Transverse colon (tissue), 4 donors: ENCODE data around the gene TNNT2. TPM values are rescaled to one million over a fixed set of nuclear protein-coding genes. Genes with fewer than 3 reads are reported as not detected.

Experiments used
- DNase-seq: peaks from one replicate; pipeline ENCODE4 v3.0.0-alpha.2; 2019
- H3K27ac ChIP-seq, 4 donors: fragments of 200-600 bp; sonication (generic); 2 replicates each; pipeline ENCODE4 v1.5.1; 2016 to 2018; ENCODE audit warnings: inconsistent platforms in 4 of 4
- H3K27me3 ChIP-seq: fragments of 200-600 bp; sonication (generic); 2 replicates; pipeline ENCODE4 v1.5.1; 2017; ENCODE audit warnings: inconsistent platforms
- H3K36me3 ChIP-seq, 4 donors: fragments of 200-600 bp; sonication (generic); 2 replicates each; pipeline ENCODE4 v1.5.1; 2017 to 2019; ENCODE audit warnings: inconsistent platforms in 4 of 4
- H3K4me1 ChIP-seq, 4 donors: fragments of 200-600 bp; sonication (generic); 2 replicates each; pipeline ENCODE4 v1.5.1; 2017 to 2020; ENCODE audit warnings: inconsistent platforms in 4 of 4
- H3K4me3 ChIP-seq, 4 donors: fragments of 200-600 bp; sonication (generic); 1 replicate in 1 of 4; 2 replicates in 3 of 4; pipeline versions ENCODE4 v1.5.1 to v1.6.1; 2017 to 2019; ENCODE audit warnings: inconsistent platforms in 4 of 4
- H3K9me3 ChIP-seq, 2 donors: fragments of 200-600 bp; sonication (generic); 2 replicates each; pipeline ENCODE4 v1.5.1; 2017 to 2019; ENCODE audit warnings: inconsistent platforms in 2 of 2
- CTCF ChIP-seq, 5 experiments: fragments of 200-600 bp in 3 of 5; fragments of 450-650 bp in 2 of 5; sonication (generic) in 3 of 5; IDR thresholded peaks; 1 replicate in 2 of 5; 2 replicates in 3 of 5; pipeline ENCODE4 v1.5.1; 2016 to 2017; ENCODE audit warnings: antibody characterized with exemption in 5 of 5, inconsistent platforms in 3 of 5, mild to moderate bottlenecking in 2 of 5, moderate library complexity in 1 of 5
- EP300 ChIP-seq: sonication (generic); formaldehyde crosslinking; IDR thresholded peaks from one replicate; pipeline ENCODE4 v1.6.1; 2017; ENCODE audit warnings: antibody characterized with exemption, low read depth
- POLR2A ChIP-seq: fragments of 450-650 bp; IDR thresholded peaks from one replicate; pipeline ENCODE4 v1.6.1; 2016; ENCODE audit warnings: antibody characterized with exemption, mild to moderate bottlenecking, moderate library complexity
- POLR2AphosphoS5 ChIP-seq, 3 donors: sonication (generic); formaldehyde crosslinking; IDR thresholded peaks; one replicate each; pipeline ENCODE4 v1.6.1; 2016; ENCODE audit warnings: antibody characterized with exemption in 3 of 3
- WGBS, 2 donors: methylation state at CpG; one replicate each; pipeline ENCODE4 v1.1.5; 2018; ENCODE audit warnings: low coverage in 1 of 2; 5-methylcytosine and 5-hydroxymethylcytosine counted together
- in situ Hi-C, 4 donors: fragments of 200-750 bp; cut with MboI; loops; one replicate each; pipeline versions ENCODE4 v1.15.0 to v1.15.1; 2017; ENCODE audit warnings: low sequenced_read_pairs in 3 of 4, low pct_ligation_motif_present in 1 of 4, low pct_unique_long_range_greater_than_20kb in 1 of 4
- intact Hi-C: fragments of 100-400 bp; cut with DNase I; formaldehyde crosslinking; loops from one replicate; pipeline ENCODE4 v1.15.1; 2023; ENCODE audit warnings: low total_unique reads
- total RNA-seq, 4 donors: library from RNA; depleted of rRNA; stranded (reverse); fragments of >200 nt; gene quantifications; one replicate each; pipeline ENCODE4 v1.1.0, GENCODE V29; 2016

The TNNT2 gene
- total RNA-seq, 4 donors from 2014 or later = 0.14 to 0.95 TPM; not detected in 2

GRCh38 chr1:201384406-201384782 is 6.9 kb upstream of the TNNT2 start:
- in situ Hi-C loops = no loop called here
- no peak for TF ChIP-seq POLR2AphosphoS5 (IDR thresholded peaks at IDR 0.05)
- TF ChIP-seq CTCF (IDR thresholded peaks at IDR 0.05) = no peak
- no peak for TF ChIP-seq POLR2A
- TF ChIP-seq EP300 = no peak
- Histone ChIP-seq H3K4me3 (no peak overlapping the region), H3K4me1 (no peaks in the 10 kb centered on the region), H3K27ac (no peak overlapping the region), H3K9me3 (no peaks in the 10 kb centered on the region), H3K36me3 (no peaks in the 10 kb centered on the region), H3K27me3 (no peaks in the 10 kb centered on the region)
- DNase-seq = no peak
- intact Hi-C loops = no loop called here
- WGBS, 2 donors = 50 to 66% methylated on average over 1 to 3 of the region's 4 CpGs

GRCh38 chr1:201383647-201384405 is 6.3 kb upstream of the TNNT2 start:
- Histone ChIP-seq H3K27ac (no peak overlapping the region), H3K27me3 (no peaks in the 10 kb centered on the region), H3K4me1 (no peaks in the 10 kb centered on the region), H3K4me3 (no peak overlapping the region), H3K36me3 (no peaks in the 10 kb centered on the region), H3K9me3 (no peaks in the 10 kb centered on the region)
- WGBS, 2 donors = 83 to 100% methylated on average over 3 to 4 of the region's 4 CpGs
- DNase-seq = no peak
- TF ChIP-seq CTCF (IDR thresholded peaks at IDR 0.05) (no peak), POLR2A (no peak), POLR2AphosphoS5 (IDR thresholded peaks at IDR 0.05) (no peak), EP300 (no peak)
- in situ Hi-C loops = no loop called here
- intact Hi-C loops = no loop called here

GRCh38 chr1:201381130-201381529 is 3.6 kb upstream of the TNNT2 start:
- WGBS, 2 donors = 63% methylated on average over 7 of the region's 7 CpGs; no CpG with 5 or more reads in 1 of the 2 donors
- no peaks in the 10 kb centered on the region for H3K9me3 ChIP-seq
- in situ Hi-C loops (no loop called here), intact Hi-C loops (no loop called here)
- no peaks in the 10 kb centered on the region for H3K4me1 ChIP-seq
- DNase-seq = no peak
- H3K27ac ChIP-seq = no peak overlapping the region
- H3K4me3 ChIP-seq = no peak overlapping the region
- TF ChIP-seq POLR2AphosphoS5 (IDR thresholded peaks at IDR 0.05) (no peak), POLR2A (no peak), CTCF (IDR thresholded peaks at IDR 0.05) (no peak), EP300 (no peak)
- H3K27me3 ChIP-seq = peaks cover 6% of the 10 kb centered on the region
- H3K36me3 ChIP-seq = no peaks in the 10 kb centered on the region

GRCh38 chr1:201379733-201380242 is 2.3 kb upstream of the TNNT2 start:
- H3K4me1 ChIP-seq = no peaks in the 10 kb centered on the region
- TF ChIP-seq CTCF (IDR thresholded peaks at IDR 0.05) (no peak), POLR2A (peak; percentile 7), EP300 (no peak), POLR2AphosphoS5 (IDR thresholded peaks at IDR 0.05) (peak in 1 of 3 donors; percentile 24)
- H3K36me3 ChIP-seq = no peaks in the 10 kb centered on the region
- H3K4me3 ChIP-seq = no peak overlapping the region
- no peaks in the 10 kb centered on the region for H3K9me3 ChIP-seq
- peaks cover 18% of the 10 kb centered on the region for H3K27me3 ChIP-seq
- in situ Hi-C loops (no loop called here), intact Hi-C loops (no loop called here)
- WGBS, 2 donors = 60% methylated on average over 8 of the region's 9 CpGs; no CpG with 5 or more reads in 1 of the 2 donors
- no peak for DNase-seq
- H3K27ac ChIP-seq = no peak overlapping the region
